NCI-H2196 treated with DMSO at 0.1 percent for 48 hours (cell line): ENCODE results near the gene PFDN2.

ENCODE experiments used
- DNase-seq: peaks from one replicate; lab custom pipeline; 2025; ENCODE audit not compliant: unreplicated experiment; lab: John Stamatoyannopoulos, UW

The PFDN2 gene

GRCh38 chr1:161117759-161118581 lies at the start of gene PFDN2, which contains the start of gene NIT1:
Gene PFDN2, minus strand, starts transcription at chr1:161118037. Its CDS starts 11 bp downstream, at chr1:161118026.
Gene NIT1, plus strand, starts transcription at chr1:161118105. Its CDS starts 72 bp downstream, at chr1:161118177.
- DNase-seq: peak; percentile 73

DNA sequence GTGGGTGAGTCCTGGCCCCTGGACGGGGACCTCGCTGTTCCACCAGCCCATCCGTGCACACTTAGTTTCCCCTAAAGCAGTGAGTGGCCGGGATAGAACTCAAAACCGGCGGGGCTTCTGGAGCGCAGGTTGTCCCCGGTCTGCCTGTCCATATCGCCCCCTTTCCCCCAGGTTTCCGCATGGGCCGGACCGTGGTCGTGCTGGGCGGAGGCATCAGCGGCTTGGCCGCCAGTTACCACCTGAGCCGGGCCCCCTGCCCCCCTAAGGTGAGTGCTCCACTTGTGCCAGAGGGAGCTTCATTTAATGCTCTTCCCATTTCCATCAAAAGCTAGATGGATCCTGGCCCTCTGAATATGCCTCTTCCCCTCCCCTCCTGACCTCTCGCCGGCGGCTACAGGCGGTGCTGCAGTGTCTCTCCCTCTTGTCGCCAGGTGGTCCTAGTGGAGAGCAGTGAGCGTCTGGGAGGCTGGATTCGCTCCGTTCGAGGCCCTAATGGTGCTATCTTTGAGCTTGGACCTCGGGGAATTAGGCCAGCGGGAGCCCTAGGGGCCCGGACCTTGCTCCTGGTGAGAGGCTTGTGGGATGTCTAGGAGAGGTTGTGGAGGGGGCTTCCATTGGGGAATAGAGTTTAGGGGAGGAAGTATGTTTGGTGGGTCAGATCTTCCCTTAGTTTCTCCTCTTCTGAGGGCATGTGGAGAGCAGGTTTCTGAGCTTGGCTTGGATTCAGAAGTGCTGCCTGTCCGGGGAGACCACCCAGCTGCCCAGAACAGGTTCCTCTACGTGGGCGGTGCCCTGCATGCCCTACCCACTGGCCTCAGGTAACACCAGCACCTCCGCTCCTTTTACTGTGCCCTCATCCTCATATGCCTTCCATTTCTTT lies 49.1 kb upstream of the PFDN2 start:
- DNase-seq: no peak

- DNase-seq: peak; percentile 96
Measured at GRCh38 chr1:161165742-161166668, 48.2 kb upstream of the PFDN2 start, which contains the start of gene PPOX. Gene PPOX, plus strand, starts transcription at chr1:161166426. Its CDS starts 422 bp downstream, at chr1:161166848.

DNA sequence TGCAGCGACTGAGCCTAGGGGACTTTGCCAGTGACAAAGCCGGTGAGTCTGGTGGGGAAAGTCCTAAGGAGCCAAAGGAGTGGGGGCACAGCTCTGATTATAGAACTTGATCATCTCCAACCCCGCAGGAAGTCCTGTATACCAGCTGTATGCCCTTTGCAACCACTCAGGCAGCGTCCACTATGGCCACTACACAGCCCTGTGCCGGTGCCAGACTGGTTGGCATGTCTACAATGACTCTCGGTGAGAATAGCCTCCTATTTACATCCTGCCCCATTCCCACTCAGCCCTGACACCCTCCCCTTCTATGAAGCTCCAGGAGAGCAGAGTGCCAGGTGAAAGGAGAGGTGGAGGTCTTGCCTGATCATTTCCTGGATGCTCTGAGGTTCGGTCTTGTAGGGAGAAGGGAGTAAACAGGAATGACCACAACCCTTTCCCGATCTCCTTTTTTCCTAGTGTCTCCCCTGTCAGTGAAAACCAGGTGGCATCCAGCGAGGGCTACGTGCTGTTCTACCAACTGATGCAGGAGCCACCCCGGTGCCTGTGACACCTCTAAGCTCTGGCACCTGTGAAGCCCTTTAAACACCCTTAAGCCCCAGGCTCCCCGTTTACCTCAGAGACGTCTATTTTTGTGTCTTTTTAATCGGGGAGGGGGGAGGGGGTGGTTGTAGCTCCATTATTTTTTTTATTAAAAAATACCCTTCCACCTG lies 47.2 kb upstream of the PFDN2 start:
- DNase-seq: no peak

GRCh38 chr1:161163793-161164192 lies 46.0 kb upstream of the PFDN2 start:
- DNase-seq: no peak

- no peak for DNase-seq
Measured at GRCh38 chr1:161162806-161163205, 45.0 kb upstream of the PFDN2 start.

GRCh38 chr1:161162052-161162451 lies 44.2 kb upstream of the PFDN2 start:
- no peak for DNase-seq

- DNase-seq: no peak
Measured at GRCh38 chr1:161161652-161162051, 43.8 kb upstream of the PFDN2 start.

DNA sequence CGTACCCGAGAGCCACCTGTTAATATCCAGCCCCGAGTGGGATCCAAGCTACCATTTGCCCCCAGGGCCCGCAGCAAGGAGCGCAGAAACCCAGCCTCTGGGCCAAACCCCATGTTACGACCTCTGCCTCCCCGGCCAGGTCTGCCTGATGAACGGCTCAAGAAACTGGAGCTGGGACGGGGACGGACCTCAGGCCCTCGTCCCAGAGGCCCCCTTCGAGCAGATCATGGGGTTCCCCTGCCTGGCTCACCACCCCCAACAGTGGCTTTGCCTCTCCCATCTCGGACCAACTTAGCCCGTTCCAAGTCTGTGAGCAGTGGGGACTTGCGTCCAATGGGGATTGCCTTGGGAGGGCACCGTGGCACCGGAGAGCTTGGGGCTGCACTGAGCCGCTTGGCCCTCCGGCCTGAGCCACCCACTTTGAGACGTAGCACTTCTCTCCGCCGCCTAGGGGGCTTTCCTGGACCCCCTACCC lies 42.9 kb upstream of the PFDN2 start:
- DNase-seq: no peak

- DNase-seq: no peak
Measured at GRCh38 chr1:161159913-161160243, 42.0 kb upstream of the PFDN2 start.

DNA sequence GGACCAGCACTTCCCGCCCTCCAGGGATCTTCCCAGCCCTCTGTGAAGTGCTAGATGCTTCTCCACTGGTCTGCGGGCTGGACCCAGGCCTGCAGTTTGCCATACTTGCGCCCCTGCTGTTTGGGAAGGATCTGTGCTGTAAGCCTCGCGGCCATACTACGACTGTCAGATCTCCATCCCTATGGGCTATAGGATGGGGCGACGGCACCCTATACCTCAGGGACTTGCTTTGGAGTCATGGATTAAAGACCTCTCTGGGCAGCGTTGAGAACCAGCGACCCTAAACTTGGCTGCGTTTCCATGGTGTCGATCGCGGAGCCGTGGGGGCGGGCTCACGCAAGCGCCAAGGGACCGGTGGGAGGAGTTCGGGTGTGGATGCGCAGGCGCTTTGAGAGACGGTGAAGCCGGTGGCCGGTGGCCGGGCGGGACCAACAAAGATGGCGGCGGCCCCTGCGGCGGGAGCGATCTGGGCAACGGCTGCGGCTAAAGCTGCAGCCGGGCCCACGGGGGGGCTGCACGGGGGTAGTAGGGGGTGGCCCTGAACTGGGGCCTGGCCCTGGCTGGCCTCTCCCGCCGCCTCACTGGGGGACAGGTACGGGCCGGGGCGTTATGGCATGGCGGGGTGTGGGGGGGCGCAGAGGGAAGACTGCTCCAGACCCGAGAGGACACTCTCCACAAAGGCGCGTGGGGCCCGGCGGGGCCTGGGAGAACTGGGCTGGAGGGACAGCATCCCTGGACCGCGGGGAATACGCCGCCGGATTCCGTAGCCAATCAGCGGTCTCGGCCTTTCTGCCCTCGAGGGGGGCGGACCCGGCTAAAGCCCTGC lies 41.5 kb upstream of the PFDN2 start, which contains the start of gene USP21:
Gene USP21 (plus strand): TSS at position 414 of the 826 bp plus-strand sequence. CDS start 1,141 bp downstream, outside the sequence.
- peak; percentile 85 for DNase-seq

GRCh38 chr1:161158316-161159010 lies 40.6 kb upstream of the PFDN2 start:
- no peak for DNase-seq

DNA sequence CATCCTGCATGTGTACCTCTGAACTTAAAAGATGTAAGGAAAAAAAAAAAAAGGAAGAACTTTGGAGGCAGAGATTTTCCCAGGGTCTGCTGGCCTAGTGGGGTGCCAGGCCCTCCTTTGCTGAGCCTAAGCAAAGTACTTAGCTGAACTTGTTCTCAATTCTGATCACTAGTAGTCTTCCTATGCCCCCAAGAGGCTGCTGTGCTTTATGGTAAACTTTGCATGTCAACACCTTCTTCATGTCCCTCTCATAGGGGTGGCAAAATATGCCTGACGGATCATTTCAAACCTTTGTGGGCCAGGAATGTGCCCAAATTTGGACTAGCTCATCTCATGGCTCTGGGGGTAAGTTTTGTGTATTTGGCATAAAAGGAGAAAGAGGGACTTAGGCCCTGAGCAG lies 40.0 kb upstream of the PFDN2 start:
- DNase-seq: no peak

- peak; percentile 89 for DNase-seq
Measured at GRCh38 chr1:161153682-161154337, 36.0 kb upstream of the PFDN2 start, which contains the start of gene UFC1. Gene UFC1, plus strand, starts transcription at chr1:161153978. Its CDS starts 20 bp downstream, at chr1:161153998.

GRCh38 chr1:161153176-161153575 lies 35.3 kb upstream of the PFDN2 start:
- DNase-seq: no peak

DNA sequence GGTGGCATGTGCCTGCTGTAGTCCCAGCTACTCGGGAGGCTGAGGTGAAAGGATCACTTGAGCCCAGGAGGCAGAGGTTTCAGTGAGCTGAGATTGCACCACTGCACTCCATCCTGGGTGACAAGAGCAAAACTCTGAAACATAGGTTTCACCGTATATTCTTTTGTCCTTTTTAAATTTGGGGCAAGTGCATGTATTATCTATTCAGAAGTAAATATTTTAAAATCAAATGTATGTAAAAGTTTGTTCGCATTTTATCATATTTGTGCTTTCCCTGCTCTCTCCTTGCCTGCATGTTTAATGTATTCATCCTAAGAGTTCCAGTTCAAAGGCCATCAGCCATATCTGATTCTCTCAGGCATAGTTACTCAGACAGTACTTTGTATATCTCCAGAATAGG lies 28.0 kb upstream of the PFDN2 start:
- no peak for DNase-seq

DNA sequence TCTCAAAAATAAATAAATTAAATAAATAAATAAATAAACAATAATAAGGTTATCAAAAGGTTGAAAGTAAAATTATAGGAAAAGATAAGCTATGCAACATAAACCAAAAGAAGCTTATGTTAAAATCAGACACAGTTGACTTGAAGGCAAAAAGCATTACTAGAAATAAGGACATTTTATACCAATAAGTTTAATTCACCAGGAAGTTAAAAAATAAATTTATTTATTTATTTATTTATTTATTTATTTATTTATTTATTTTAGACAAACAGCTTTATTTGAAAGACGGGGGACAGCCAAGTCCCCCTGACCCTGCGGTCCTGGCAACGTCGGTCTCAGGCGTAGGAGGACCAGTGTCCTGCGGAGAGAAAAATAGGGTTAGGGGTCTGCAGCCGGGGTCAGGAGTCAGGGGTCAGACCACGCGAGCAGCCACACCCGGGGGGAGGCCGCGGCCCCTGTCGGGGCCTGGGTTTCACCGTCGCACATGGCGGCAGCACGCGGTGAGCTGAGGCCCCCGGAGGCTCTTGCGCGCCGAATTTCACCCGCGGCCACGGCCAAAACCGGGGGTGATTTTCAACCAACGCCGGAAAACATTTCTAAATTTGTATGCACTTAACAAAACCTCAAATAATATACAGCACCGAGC lies 23.0 kb upstream of the PFDN2 start:
- DNase-seq: no peak
